GM18861 (cell line): ENCODE results near the gene FFAR4.

ENCODE experiments used
- ATAC-seq: cut with Tn5 transposase; IDR thresholded peaks from one replicate; pipeline ENCODE4 v1.9.1; 2021; ENCODE audit not compliant: unreplicated experiment

Gene FFAR4

DNA sequence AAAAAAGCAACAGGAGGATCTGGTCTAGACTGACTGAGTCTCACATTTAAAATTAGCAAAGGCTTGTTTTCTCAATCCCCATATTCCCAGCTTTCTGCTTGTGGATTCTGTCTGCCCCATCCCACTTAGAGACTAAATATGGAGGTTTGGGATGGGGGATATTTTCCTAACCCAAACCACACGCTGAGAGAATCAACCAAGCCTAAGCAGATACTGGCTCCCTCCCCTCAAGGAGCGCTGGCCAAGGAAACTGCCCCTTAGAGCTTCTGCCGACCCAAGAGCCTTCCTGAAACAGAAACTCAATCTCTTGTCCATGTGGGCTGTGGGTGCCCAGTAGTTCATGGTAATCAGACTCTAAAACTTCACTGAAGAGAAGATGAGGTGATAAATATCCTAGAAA, 3.9 kb downstream of the FFAR4 start:
- no peak for ATAC-seq

GRCh38 chr10:93572606-93573005, 6.1 kb downstream of the FFAR4 start:
- no peak for ATAC-seq

GRCh38 chr10:93573051-93573909, 6.8 kb downstream of the FFAR4 start:
- no peak for ATAC-seq

- ATAC-seq = no peak
These were observed 7.5 kb downstream of the FFAR4 start for GRCh38 chr10:93573924-93574323.

DNA sequence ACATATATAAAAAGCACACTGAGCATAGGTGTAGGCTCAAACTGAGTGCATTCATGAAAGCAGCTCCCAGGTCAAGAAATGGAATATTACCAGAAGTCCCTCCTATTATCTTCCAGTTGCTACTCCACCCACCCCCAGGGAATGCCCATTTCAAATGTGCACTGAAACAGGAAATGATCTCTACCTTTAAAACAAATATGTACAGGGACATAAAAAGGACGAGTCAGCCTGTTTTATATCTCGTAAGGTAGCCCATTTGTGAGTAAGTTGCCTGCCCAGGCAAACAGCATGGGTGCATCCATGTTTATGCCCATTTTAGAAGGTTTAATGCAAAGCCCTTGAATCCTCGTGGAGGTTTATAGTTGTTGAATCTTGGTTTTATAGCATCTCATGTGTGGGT, 10.4 kb downstream of the FFAR4 start:
- no peak for ATAC-seq

- no peak for ATAC-seq
These were observed 11.1 kb downstream of the FFAR4 start for GRCh38 chr10:93577565-93577964.

DNA sequence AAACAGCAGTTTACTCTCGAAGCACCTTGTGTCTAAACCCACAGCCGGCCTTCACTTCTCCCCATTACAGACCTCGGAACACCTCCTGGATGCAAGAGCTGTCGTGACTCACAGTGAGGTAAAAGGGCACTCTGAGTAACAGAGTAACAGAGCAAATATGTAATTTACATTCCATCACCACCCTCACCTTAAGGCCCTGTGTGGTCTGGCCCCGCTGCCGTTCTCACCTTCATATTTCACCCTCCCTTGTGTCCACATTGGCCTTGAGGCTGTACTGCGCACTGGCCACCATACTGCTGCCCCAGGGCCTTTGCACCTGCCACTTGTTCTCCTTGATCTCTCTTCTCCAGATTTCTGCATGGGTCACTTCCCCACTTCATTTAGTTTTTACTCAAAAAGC, 12.6 kb downstream of the FFAR4 start:
- ATAC-seq = no peak

DNA sequence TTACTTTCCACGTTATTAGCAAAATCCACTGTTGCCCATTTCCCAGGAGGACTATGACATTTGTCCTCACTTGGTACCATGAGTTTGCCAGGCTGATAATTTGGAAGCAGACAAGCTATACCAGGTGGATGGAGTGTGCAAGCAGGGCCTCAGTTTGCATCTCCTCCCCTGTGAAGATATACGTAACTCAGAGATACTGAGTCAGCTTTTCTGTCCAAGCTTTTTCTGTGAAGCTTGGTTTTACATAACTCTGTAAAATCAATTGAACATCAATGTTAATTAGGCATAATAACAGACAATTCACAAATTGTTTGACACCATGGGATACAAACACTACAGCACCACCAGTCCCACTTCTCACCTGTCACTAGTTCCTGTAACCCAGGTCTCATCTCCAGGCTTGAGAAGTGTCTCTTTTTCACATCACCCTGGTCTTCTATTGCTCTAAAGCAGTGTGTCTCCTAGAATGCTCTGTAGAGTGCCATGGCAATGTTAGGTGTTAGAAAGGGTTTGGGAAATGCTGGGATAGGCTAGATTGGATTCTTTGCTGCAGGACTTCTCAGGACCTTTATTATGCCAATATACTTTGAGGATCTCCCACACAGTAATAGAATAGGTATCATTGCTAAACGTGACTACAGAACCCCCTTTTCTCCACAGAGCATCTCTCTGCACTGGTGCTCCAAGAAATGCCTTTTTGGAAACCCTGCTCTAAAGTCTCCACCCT, 13.7 kb downstream of the FFAR4 start:
- no peak for ATAC-seq

DNA sequence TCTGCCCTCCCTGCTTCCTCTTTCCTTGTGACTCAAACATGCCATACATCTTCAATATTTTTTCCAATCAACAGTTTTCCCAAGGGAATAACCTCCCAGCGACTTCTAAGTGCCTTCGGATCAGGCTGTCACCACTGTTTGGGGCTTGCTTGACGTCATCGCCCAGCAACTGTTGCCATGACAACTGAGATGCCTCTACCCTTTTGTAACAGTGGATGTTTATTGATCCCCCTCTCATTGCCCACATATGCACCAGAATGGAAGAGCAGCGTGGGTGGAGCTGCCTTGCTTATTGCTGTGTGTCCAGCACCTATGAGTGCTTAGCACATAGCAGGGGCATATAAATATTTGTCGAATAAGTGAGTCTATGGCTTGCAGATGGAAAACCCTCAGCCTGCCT, 14.4 kb downstream of the FFAR4 start:
- ATAC-seq = no peak

GRCh38 chr10:93584445-93584844, 18.0 kb downstream of the FFAR4 start:
- no peak for ATAC-seq

GRCh38 chr10:93589648-93590562, 23.4 kb downstream of the FFAR4 start:
- no peak for ATAC-seq

DNA sequence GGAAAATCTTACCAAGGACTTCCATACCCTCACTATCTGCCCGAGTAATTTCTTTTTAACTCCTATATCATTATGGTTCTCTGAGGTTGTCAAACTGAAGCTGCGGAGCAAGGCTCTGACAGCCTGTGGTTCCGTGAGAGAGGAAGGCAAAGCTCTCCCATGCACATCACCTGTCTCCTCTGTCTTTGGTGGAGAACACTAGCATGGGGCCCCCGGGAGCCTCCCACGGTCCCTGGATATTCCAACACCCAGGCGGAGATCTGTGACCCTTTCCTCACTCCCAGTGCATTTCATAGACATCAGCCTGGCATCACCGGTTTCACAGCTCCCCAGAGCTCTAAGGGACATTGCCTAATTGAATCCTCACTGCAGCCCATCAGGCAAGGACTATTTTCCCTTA, 24.2 kb downstream of the FFAR4 start:
- no peak for ATAC-seq

DNA sequence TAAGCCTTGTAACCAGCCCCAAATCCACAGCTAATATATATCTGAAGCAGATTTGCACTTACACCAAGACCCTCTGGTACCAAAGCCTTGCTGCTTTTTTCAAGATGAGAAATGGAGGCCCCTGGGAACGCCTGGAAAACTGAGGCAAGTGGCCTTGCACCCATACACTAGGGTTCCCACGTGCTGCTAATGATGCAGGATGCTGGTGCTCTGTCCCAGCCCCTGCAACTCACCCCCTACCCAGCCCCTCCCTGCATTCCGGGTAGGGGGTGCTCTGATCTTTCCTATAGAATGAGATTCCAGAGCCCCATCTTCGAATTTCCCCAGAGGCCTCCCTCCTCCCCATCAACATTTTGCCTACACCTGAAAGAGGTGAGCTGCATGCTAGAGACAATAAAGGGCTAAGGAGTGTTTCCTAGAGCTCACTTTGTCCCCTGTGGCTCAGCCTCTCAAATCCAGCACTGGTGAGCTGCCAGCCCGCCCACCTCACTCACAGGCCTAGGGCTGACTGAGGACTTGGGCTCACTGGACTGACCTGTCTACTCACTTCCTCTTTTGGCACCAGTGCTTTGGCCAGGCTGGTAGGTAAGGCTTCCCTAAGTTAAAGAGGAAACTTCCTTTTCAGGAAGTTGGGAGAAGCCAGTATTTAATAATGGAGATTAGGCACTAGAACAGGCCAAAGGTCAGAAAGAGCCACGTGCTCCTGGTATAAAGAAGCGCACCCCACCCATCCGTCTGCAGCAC, 24.8 kb downstream of the FFAR4 start:
- ATAC-seq = no peak

- no peak for ATAC-seq
These were observed 26.8 kb downstream of the FFAR4 start for GRCh38 chr10:93593254-93593653.

- no peak for ATAC-seq
These were observed 27.3 kb downstream of the FFAR4 start for GRCh38 chr10:93593749-93594148.

- no peak for ATAC-seq
These were observed 28.1 kb downstream of the FFAR4 start for GRCh38 chr10:93594518-93594917.

GRCh38 chr10:93595378-93596161, 29.1 kb downstream of the FFAR4 start:
- no peak for ATAC-seq

DNA sequence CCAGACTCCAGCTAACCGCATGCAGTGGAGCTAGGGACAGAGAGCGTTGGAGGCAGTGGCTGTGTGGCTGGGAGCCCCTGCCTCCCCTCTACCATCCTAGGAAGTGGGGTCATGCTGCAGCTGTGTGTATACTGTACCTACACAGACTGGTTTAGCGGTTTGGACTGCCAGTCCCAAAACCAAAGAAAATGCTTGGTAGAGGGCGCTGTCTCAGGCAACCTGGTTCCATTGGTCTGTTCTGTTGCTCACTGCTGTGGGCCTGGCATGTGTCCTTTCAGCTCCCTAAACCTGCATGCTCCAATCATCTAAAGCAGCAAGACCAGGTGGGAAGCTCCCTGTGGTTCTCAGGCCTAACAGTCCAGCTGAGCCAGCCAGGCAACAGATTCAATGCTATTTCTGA, 30.1 kb downstream of the FFAR4 start:
- ATAC-seq = no peak

DNA sequence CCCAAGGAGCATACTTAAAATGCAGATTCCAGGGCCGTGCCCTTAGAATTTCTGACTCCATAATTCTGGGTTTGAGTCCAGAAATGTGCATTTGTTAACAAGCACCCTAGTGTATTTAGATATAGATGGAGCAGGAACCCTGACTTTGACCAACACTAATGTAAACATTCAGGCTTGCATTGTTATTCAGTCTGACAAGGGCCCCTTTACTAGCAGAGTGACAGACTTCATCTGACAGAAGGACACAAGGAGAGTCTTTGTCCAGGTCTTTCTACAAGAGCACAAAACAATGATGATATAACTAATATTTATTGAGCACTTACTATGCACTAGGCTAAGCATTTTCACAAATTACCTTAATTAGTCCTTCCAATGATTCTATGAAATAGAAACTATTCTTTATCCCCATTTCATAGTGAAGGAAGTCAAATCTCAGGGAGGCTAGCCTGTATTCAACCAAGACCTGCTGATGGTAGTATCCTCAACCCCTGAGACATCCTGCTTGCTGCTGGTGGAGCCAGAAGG, 30.7 kb downstream of the FFAR4 start:
- ATAC-seq = no peak

DNA sequence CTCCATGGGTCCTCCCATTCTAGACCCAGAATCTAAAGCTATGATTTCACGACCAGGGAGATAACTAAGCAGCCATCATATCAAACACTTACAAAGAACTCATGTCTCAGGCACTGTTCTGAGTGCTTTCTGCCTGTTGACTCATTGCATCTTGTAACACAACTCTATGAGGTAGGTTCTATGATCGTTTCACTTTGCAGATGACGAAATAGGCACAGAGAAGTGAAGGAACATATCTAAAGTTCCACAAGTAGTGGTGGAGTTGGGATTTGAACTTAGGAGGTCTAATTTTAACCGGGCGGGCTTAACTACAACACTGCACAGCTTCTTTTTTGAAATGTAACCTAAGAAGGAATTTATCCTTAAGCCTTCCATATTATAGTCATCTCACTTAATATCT, 31.7 kb downstream of the FFAR4 start:
- no peak for ATAC-seq
